ENCODE measurements around the gene PAM.

DNA sequence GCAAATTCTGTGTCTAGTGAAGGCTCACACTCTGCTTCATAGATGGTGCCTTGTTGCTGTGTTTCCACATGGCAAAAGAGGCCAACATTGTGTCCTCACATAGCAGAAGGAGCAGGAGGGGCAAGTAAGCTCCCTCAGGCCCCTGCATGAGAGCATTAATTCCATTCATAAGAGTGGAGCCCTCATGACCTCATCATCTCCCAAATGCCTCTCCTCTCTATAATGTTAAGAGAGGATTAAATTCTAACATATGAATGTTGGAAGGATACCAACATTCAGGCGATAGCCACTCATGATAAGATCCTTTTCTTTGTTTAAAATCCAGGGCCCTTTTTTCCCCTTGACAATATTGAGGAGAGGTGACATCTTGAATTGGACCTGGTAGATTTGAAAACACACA, 35.2 kb upstream of the PAM start:
- TF ChIP-seq POLR2A (IDR thresholded peaks at IDR 0.05; ENCODE audit: low read depth, low read length) (no peak), POLR2AphosphoS5 (IDR thresholded peaks at IDR 0.05; ENCODE audit: low read depth, low read length) (no peak)

All from GM12891 (cell line).